HG03575 (cell line): ENCODE measurements around the gene GOLGA8A.
"Not testable (repeated sequence)": the region's sequence is repeated elsewhere in the genome, so short reads cannot be mapped to it uniquely, and the experiment has no call there.

ENCODE experiments used
- ATAC-seq: cut with Tn5 transposase; IDR thresholded peaks from one replicate; pipeline ENCODE4 v1.9.1; 2021; ENCODE audit not compliant: unreplicated experiment, insufficient number of reproducible peaks, low FRiP score; ENCODE audit errors: extremely low read depth

The GOLGA8A gene

DNA sequence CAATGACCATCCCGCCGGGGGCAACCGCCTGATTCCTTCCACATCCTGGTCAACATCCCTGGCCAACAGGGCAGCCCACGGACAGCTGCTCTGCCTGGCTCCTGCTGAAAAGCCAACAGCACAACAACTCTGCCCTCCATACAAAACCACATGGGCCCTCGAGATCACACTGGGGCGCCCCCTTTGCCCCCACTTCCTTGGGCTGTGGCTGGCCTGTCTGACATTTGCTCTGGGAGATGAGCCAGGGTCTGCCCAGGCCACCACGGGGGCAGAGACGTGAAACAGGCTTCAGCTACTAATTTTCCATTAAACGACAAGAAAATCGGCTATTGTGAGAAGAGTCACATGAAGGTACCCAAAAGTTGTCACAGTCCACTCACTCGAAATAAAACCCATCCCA, 16.7 kb downstream of the GOLGA8A start:
- ATAC-seq, result not testable (repeated sequence)

DNA sequence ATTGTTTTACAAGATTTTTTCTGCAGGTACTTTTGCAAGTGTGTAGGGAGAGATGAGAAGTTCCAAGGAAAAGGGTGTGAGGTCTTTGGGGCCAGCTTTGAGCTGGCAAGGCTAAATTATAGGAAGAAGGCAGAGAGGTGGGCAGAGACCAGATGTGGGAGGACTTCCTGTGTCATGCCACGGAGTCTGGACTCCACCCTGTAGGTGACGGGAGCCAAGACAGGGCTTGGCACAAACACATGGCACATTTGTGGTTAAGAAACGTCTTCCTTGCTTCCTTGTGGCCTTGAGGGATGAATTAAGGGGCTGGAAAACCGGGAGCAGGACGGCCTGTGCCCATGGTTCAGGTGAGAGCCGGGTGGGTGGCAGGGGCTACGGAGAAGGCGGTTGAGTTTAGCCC, 19.2 kb downstream of the GOLGA8A start:
- ATAC-seq, result not testable (repeated sequence)

DNA sequence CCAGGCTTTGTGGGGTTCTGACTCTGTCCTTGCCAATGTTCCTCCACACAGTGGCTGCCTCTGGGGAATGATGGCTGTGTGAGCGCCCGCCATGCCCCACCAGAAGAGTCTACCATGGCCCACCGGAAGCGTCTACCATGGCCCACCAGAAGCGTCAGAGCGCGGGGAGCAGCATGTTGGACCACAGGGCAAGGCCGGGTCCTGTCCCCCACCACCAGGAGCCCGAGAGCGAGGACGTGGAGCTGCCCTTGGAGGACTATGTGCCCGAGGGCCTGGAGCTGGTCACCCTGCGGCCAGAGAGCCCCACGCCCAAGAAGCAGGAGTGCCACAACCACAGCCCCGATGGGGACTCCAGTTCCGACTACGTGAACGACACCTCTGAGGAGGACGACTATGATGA, 28.1 kb downstream of the GOLGA8A start:
- not testable (repeated sequence) for ATAC-seq

DNA sequence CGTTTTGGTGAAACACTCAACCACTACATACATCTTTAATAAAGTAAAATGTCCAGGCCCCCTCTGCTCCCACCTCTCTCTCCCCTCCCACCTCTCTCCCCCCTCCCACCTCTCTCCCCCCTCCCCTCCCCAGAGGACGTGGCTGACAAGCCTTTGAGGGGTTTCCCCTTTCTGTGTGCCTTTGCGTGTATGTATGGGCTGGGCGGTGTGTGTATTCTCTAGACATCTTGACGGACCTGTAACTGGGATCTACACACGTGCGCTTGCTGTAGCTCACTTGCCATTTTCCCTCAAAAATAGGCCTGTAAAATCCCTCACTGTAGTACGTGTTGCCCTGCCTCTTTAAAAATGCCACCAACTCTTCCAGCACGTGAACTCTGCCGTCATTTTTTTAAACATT, 28.6 kb downstream of the GOLGA8A start:
- not testable (repeated sequence) for ATAC-seq

DNA sequence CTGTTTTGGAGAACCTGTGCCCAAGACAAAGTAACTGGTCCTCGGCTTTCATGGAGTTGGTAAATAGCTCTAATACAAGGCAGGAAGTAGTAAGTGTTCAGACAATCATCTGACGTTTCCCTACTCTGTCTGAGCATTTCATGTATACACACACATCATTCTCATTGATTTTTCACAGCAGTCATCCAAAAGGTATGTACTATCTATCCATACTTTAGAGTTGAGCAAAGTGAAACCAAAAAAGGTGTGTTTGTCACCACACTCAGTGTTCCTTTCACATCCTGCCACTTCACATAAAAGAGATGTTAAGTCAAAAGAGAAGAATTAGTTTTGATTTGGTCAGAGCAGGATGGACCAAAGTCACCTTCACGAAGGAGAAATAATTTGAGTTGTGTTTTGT, 33.7 kb downstream of the GOLGA8A start:
- not testable (repeated sequence) for ATAC-seq

DNA sequence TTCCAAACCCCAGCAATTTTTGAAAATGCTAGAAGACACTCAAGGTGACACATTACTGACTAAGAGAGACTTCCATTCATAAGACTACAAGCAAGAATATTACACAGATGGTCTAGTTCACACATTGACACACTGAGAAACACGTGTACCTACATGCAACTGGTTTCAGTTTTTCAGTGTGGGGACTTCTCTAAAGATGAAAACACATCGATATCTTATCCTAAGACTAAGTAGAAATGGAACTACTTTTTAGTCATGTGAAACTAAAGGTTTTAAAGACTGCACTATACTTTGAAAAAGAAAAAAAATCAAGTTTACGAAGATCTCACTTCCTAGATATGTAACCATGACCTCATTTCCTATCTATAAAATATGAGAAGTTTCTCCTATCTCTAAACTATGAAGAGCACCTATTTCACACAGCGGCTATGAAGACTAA, 34.4 kb downstream of the GOLGA8A start:
- ATAC-seq, result not testable (repeated sequence)

DNA sequence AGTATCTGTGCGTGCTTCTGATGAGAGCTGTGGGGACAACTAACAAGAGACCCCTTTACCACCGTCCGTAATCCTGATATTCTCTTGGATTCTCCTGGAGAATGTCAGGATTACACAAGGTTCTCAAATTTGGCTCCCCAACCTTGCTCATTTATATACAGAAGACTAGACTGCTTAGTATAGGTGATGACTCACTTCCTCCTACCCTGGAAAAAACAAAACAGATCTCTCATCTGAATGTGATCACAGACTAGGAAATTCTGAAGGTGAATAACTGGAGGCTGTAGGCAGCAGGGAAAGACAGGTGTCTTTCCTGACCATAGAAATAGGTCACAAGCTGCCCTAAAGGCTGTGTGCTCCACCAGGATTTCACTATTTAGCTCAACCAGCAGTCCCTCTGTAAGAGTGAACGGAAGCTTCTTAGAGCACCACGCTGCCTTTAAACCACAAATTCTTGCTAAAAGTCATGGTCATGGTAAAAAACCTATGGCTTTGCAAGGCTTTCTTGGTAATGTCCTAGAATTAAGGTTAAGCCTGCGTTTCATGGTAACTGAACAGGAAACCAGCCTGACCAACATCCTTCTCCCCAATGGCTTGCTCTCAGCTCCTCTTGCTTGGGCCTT, 39.9 kb downstream of the GOLGA8A start:
- ATAC-seq, result not testable (repeated sequence)

DNA sequence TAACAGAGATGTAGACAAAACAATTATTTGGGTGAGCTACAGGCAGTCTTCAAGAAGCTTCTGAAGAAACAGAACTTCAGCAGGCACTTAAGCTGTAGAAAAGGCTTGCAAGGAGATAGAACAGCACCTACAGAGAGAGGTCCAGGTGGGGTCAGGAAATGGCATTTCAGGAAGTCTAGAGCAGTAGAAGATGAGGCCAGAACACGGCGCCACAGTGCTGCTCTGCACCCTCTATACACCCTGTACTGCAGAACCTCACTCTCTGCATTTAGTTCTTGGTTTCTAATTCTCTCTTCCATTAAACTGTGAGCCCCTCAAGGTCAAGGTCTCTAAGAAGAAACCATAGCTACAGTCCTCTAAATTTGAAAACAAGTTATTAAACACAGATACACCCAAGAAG, 44.6 kb downstream of the GOLGA8A start:
- ATAC-seq, result not testable (repeated sequence)

DNA sequence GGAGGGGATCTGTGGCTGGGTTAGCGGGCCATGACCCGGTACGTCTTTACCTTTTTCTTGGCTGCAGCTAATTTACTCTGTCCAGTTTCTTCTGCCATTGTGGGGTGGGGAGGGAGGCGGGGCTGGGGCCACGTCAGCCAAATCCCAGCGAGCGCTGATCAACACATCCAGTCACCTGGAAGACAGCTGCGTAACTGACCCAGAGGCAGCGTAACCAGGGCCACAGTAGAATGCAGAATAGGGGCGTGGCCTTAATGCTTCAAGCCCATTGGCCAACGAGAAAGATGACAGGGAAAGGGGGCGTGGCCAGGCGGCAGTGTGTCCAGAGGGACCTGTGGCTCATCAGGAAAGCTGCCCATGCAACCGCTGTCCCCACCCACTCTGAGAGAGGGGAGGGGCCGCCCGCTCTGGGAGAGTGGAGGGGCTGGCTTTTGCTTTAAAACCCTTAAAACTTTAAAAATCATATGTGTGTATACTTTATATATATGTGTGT, 48.0 kb downstream of the GOLGA8A start:
- ATAC-seq, result not testable (repeated sequence)
